Measurements from ENCODE around the gene MRC2.

DNA sequence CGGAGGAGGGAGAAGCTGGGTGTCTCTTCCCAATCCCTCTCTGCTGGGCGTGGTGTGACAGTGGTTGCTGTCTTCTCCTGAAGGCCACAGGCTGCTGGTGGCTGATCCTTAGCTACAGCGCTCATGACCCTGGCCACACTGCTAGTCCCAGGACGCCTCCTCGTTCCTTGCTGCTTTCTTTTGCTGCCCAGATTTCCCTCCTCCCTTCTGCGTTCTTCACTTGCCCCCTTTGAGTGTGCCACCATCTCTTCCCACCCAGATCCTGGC, 90.1 kb downstream of the MRC2 start:
- no peak for TF ChIP-seq CTCF (IDR thresholded peaks at IDR 0.05; ENCODE audit: borderline replicate concordance, extremely low read depth, low read length, poor library complexity, severe bottlenecking)
- no peak for TF ChIP-seq EZH2 (IDR thresholded peaks at IDR 0.05; ENCODE audit: borderline replicate concordance, low read depth, low read length, severe bottlenecking)
